Measurements from ENCODE around the gene HOXB1. TPM values are rescaled to one million over a fixed set of nuclear protein-coding genes. Genes with fewer than 3 reads are reported as not detected.

The HOXB1 gene
- polyA plus RNA-seq, 1 donor = not detected

DNA sequence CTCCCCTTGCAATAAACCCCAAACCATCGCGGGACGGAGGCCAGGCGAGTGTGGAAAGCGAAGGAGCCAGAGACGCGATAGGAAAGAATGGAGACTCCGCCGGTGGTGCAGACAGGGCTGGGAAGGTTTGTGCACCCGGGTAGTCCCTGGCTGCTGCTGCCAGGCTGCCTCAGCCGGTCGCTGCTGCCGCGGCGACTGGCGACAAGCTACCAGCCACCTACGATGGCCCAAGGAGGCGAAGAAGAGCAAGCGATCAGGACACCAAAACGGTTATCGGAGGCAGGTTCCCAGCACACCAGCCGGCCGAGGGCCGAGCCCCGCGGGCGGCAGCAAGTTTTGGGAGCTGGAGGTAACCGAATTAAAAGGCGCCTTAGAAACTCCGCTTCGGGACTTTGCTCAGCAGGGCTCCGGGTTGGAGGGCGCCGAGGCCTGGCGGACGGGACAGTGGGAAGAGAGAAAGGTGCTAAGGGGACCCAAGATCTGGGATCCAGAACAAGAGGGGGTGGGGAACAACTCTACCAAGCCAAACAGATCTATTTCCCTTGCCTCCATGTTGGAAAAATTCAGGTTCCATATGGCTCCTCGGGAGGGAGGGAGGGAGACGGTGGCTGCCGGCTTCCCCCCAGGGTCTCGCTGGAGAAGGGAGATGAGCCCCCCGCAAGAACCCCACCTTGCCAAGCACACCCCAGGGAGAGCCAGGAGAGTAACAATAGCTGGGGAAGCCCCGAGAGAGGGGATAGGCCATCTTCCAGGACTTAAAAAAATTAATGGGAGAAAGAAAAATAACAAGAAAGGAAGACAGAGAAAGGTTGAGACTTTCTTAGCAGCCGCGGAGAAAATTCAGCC, 23.8 kb upstream of the HOXB1 start:
- no peak for DNase-seq (ENCODE audit: low read depth)

- DNase-seq (ENCODE audit: low read depth) = no peak
Observed at GRCh38 chr17:48553826-48554225, 23.0 kb upstream of the HOXB1 start.

DNA sequence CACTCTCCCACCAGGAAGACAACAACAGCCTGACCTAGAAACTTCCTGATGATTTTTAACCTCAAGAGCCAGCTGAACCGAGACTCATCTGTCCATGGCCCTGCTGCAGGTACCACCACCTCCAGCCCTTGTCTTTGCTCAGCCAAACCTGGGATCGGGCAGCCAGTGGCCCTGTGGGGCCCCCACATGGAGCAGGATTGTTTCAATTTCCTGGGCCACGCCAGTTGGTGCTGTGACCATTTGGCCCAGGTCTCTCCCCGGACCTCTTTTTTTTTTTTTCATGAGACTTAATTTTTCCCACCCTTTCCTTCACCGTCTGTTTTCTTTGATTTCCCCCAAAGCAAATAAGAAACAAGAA, 22.4 kb upstream of the HOXB1 start:
- DNase-seq (ENCODE audit: low read depth) = no peak

GRCh38 chr17:48552466-48553189, 21.8 kb upstream of the HOXB1 start:
- DNase-seq (ENCODE audit: low read depth) = no peak

DNA sequence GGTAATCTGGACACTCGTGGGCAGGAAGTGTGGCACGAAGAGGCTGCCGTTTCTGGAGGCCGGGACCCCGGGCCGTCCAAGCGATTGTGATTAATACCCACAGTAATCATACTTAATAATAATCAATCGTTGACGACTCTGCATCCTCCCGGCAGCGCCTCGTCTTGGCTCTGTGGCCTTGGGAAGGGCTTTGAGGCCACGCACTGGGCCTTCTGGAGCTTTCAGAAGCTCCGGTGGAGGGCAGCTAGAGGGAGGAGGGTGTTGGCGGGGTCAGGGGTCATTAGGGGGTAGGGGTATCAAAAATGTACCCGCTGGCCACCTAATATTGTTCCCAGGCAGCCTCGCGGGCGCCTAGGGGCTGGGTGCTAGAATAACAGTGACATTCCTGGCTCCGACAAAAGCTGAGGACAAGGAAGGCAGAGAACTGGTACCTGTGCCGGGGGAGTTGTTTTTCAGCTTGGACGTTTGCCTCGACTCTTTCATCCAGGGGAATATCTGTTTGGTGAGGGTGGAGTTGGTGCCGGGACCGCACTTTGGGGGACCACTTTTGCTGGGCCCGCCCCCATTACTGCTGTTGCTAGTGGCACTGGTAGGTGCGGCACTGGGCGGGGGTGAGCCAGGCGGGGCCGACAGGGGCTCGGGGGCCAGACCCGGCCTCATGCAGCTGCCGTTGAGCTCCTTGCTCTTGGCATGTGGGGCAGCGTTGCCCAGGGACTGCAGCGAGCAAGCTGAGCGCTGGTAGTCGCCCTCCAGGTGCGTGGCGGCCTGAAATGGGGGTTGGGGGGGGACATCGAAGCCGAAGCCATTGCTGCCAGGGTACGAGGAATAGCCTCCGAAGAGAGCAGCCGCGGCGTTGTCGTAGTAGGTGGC, 21.0 kb upstream of the HOXB1 start:
- DNase-seq (ENCODE audit: low read depth) = no peak

DNA sequence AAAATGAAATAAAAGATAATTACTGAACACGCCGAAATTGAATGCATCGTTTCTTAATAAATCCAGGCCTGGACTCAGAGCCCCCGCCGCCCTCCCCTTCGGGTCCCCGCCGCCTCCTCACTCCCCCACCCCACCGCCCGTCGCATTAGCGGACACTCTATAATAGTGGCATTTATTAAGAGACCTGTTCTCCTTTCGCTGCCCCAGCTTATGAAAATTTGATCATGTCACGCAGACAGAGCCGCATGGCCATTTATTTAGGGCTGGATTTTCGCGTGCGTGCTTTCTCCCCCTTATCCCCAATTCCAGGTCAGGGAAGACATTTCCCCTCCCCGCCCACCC, 20.4 kb upstream of the HOXB1 start:
- DNase-seq (ENCODE audit: low read depth) = no peak

GRCh38 chr17:48550502-48551213, 19.8 kb upstream of the HOXB1 start:
- no peak for DNase-seq (ENCODE audit: low read depth)

- DNase-seq (ENCODE audit: low read depth) = no peak
Observed at GRCh38 chr17:48549914-48550501, 19.2 kb upstream of the HOXB1 start.

DNA sequence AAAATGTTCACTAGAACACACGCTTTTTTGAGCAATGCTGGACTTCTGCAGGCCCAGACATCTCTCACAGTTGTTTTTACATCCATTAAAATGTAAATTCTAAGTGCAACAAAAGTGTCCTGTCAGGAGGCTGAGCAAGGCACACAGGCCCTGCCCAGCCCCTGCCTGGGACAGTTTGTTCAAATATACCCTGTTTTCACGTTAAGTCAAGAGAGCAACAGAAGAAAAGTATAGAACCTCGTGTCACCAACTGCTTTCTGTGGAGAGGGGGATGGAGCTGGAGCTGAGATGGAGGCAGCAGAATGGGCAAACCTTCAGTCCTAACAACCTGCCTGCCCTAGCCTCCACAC, 18.4 kb upstream of the HOXB1 start:
- no peak for DNase-seq (ENCODE audit: low read depth)

- no peak for DNase-seq (ENCODE audit: low read depth)
Observed at GRCh38 chr17:48548523-48549280, 17.9 kb upstream of the HOXB1 start.

DNA sequence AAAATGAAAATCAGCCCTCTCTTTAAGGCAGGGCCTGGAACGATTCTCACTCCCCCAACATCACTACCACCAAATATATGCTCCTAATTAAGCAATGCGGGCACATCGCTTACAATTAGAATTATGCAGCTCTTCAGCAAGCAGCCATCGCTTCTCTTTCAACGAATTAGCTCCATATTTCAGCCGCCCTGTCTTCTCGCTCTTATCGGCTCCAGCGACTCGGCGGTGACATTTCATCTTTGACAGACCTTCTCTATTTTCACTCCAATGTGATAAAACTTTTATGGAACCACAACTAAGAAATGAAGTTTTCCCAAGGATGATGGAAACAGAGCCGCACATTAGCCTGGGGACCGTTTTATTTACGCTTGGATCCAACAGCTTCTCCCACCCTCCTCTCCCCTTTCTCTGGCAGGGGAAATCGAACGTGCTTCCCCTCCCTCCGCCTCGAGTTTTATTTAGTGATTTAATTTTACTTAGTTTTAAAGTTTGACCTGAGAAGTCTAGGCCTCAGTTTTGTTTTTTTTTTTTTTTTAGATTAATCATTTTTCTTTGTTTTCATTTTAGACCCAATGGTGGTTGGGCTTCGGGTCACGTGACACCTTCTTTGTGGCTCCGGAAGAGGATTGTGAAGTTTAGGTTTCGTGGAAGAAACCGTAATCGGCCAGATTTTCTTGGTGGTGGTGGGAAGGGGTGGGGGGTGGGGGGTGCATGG, 17.2 kb upstream of the HOXB1 start:
- DNase-seq (ENCODE audit: low read depth) = no peak

- DNase-seq (ENCODE audit: low read depth) = no peak
Observed at GRCh38 chr17:48546924-48547807, 16.4 kb upstream of the HOXB1 start.

DNA sequence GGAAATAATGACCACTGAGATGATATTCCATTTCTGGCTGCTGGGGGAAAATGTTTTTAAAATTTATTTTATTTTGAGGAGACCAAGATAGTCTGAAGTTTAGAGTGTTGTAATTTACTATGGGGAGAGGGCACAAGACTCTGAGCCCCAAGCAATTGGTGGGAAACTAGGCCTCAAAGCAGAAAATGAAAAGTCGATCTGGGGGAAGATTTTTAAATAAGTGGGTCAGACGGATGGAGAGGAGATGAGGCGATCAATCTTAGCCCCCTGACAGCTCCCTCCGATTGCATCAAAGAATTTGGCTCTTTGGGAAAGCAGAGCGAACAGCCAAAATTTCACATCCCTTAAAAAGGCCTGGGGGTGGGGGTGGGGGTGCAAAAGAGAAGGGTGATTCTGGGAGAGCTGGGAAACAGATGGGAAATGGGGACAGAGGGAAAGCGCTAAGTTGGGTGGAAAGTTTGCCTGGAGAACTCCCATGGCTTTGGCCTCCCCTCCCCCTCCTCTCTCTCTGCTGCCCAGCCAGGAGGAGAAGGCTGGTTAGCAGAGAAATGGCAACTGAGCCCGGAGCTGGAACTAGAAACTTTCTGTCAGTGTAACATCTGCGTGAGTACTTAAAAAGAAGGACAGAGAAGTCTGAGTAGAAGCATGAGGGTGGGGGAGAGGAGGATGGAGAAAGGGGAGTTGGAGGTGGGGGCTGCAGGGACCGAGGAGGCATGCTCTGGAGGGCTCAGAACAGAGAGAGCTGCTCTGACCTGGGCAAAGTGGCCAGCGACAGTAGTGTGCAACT, 15.5 kb upstream of the HOXB1 start:
- DNase-seq (ENCODE audit: low read depth) = no peak

GRCh38 chr17:48545539-48545938, 14.7 kb upstream of the HOXB1 start:
- no peak for DNase-seq (ENCODE audit: low read depth)

DNA sequence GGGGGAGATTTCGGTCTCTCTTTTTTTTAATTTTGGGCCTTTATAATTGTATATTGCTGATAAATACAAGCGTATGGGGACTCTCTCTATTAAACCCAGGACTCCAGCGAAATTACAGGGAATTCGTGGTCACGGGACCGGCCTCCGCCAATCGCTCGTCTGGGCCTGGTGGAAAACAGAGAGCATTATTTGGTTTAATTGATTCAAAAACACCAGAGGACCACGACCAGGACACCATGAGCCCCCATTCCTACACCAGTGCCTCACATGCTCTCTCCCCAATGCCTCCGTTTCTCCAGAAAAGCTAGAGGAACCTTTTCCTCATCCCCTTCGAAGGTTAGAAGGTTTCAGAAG, 14.2 kb upstream of the HOXB1 start, which contains the start of gene HOXB2:
HOXB2 (minus strand) TSS at position 88 of the 354 bp plus-strand sequence. CDS start 198 bp downstream, outside the sequence.
- DNase-seq (ENCODE audit: low read depth) = no peak

DNA sequence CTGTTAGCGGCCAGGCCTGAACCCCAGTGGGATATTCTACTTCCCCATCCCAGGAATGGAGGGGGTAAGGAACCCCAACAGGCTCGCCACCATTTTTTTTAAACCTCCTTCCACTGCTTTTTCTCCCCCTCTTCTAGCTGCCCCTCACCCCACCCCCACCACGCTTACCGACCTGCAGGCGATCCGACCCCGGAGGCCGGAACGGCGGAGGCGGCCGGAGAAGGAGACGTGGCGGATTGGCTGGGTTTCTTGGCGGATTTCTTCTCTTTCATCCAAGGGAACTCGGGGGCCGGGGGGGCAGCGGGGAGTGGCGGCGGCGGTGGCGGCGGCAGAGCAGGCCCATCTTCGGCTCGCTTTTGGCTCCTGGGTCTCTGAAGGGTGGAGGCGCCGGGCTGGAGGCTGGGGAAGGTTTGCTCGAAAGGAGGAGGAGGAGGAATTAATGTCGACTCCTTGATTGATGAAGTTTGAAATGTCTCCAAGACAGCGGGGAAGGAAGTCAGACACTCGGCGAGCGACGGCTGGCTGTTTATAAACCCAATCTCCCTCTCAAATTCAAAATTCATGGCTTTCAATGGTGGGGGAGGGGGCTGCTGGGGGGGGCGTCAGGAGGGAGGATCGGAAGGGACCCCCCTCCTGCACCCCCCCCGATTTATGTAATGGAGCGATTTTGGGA, 13.7 kb upstream of the HOXB1 start:
- DNase-seq (ENCODE audit: low read depth) = peak; percentile 75

- DNase-seq (ENCODE audit: low read depth) = no peak
Observed at GRCh38 chr17:48543854-48544348, 13.1 kb upstream of the HOXB1 start.
